OCI-LY3 (cell line): ENCODE results near the gene PCNP.

Source experiments
- CTCF ChIP-seq: fragments of 200-600, 300-600 bp; sonication (generic); IDR thresholded peaks from 2 replicates; pipeline ENCODE4 v1.5.1; 2014; ENCODE audit warnings: antibody characterized with exemption, low read length, low read depth
- EZH2phosphoT487 ChIP-seq: fragments of 200-600 bp; shearing (Covaris generic); IDR thresholded peaks from 2 replicates; pipeline ENCODE4 v1.6.1; 2018; ENCODE audit warnings: antibody characterized with exemption, mixed run types, low read depth

- no peak for TF ChIP-seq CTCF
- no peak for TF ChIP-seq EZH2phosphoT487
Observed at GRCh38 chr3:101639280-101639963, 65.4 kb downstream of the PCNP start.
